ENCODE data around the gene PTPRG. TPM values are rescaled to one million over a fixed set of nuclear protein-coding genes. Genes with fewer than 3 reads are reported as not detected.

Gene PTPRG
- total RNA-seq, 2 experiments from 2014 or later = 0.10 TPM; not detected in 1

- ChIA-PET CTCF (no interaction called here), POLR2A (no interaction called here)
- Mint-ChIP-seq H3K4me1 (ENCODE audit: low read depth) (no peaks in the 10 kb centered on the region), H3K4me3 (no peak overlapping the region), H3K27me3 (no peaks in the 10 kb centered on the region), H3K27ac (no peak overlapping the region), H3K9me3 (no peaks in the 10 kb centered on the region), H3K36me3 (no peaks in the 10 kb centered on the region)
- intact Hi-C loops (cut with micrococcal nuclease) = loop anchor here (10.0 kb wide), 1 partner anchor 1606 kb away; the partner anchor contains the start of gene C3orf49
- DNase-seq = no peak
These were observed 647.0 kb downstream of the PTPRG start for GRCh38 chr3:62208385-62208784.

- no peak overlapping the region for H3K4me3 Mint-ChIP-seq
- no peaks in the 10 kb centered on the region for H3K36me3 Mint-ChIP-seq
- ChIA-PET POLR2A (no interaction called here), CTCF (no interaction called here)
- H3K27ac Mint-ChIP-seq = no peak overlapping the region
- intact Hi-C loops (cut with micrococcal nuclease) = loop anchor here (10.0 kb wide), 1 partner anchor 1606 kb away; the partner anchor contains the start of gene C3orf49
- DNase-seq = no peak
- no peaks in the 10 kb centered on the region for H3K4me1 Mint-ChIP-seq (ENCODE audit: low read depth)
- no peaks in the 10 kb centered on the region for H3K9me3 Mint-ChIP-seq
- H3K27me3 Mint-ChIP-seq = no peaks in the 10 kb centered on the region
These were observed 647.7 kb downstream of the PTPRG start for GRCh38 chr3:62209101-62209500.

- intact Hi-C loops (cut with micrococcal nuclease) = no loop called here
- Mint-ChIP-seq H3K27ac (no peak overlapping the region), H3K9me3 (no peaks in the 10 kb centered on the region), H3K4me1 (ENCODE audit: low read depth) (no peaks in the 10 kb centered on the region), H3K36me3 (no peaks in the 10 kb centered on the region), H3K4me3 (no peak overlapping the region), H3K27me3 (no peaks in the 10 kb centered on the region)
- no peak for DNase-seq
- ChIA-PET POLR2A (no interaction called here), CTCF (no interaction called here)
These were observed 648.6 kb downstream of the PTPRG start for GRCh38 chr3:62210011-62210410.

- ChIA-PET CTCF (no interaction called here), POLR2A (no interaction called here)
- no peaks in the 10 kb centered on the region for H3K4me1 Mint-ChIP-seq (ENCODE audit: low read depth)
- no peaks in the 10 kb centered on the region for H3K36me3 Mint-ChIP-seq
- no peaks in the 10 kb centered on the region for H3K27me3 Mint-ChIP-seq
- intact Hi-C loops (cut with micrococcal nuclease) = no loop called here
- H3K27ac Mint-ChIP-seq = no peak overlapping the region
- no peaks in the 10 kb centered on the region for H3K9me3 Mint-ChIP-seq
- DNase-seq = no peak
- no peak overlapping the region for H3K4me3 Mint-ChIP-seq
These were observed 650.5 kb downstream of the PTPRG start for GRCh38 chr3:62211675-62212429.

DNA sequence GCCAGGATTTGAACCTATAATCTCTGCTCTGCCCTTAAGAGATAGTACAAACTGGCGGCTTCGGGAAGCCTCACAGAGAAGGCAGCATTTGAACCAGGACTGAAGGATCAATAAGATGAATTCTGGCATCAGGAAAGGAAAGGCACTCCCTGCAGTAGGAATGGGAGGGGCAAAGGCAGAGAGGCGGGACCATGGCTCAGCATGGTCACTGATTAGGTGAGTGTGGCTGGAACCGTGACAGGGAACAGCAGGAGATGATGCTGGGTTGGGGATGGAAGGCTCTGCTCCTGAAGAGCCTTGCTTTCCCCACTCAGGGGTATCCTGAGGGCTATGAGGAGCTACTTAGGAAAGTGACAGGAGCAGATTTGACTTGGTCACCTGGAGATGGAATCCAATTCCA lies 653.5 kb downstream of the PTPRG start:
- no peak overlapping the region for H3K27ac Mint-ChIP-seq
- CTCF ChIA-PET = interaction anchor here (0.6 kb wide), 1 partner anchor 16 kb away, joined by 3 read pairs; no protein-coding TSS in a partner anchor
- no peaks in the 10 kb centered on the region for H3K36me3 Mint-ChIP-seq
- no peaks in the 10 kb centered on the region for H3K9me3 Mint-ChIP-seq
- intact Hi-C loops (cut with micrococcal nuclease) = no loop called here
- POLR2A ChIA-PET = no interaction called here
- H3K27me3 Mint-ChIP-seq = no peaks in the 10 kb centered on the region
- DNase-seq = no peak
- H3K4me3 Mint-ChIP-seq = no peak overlapping the region
- no peaks in the 10 kb centered on the region for H3K4me1 Mint-ChIP-seq (ENCODE audit: low read depth)

GRCh38 chr3:62220616-62221015 lies 659.2 kb downstream of the PTPRG start:
- H3K27me3 Mint-ChIP-seq = no peaks in the 10 kb centered on the region
- ChIA-PET POLR2A (no interaction called here), CTCF (no interaction called here)
- H3K27ac Mint-ChIP-seq = no peak overlapping the region
- no peaks in the 10 kb centered on the region for H3K4me1 Mint-ChIP-seq (ENCODE audit: low read depth)
- H3K36me3 Mint-ChIP-seq = no peaks in the 10 kb centered on the region
- H3K4me3 Mint-ChIP-seq = no peak overlapping the region
- intact Hi-C loops (cut with micrococcal nuclease) = no loop called here
- DNase-seq = no peak
- H3K9me3 Mint-ChIP-seq = no peaks in the 10 kb centered on the region

GRCh38 chr3:62225051-62225450 lies 663.7 kb downstream of the PTPRG start:
- H3K4me1 Mint-ChIP-seq (ENCODE audit: low read depth) = no peaks in the 10 kb centered on the region
- H3K4me3 Mint-ChIP-seq = no peak overlapping the region
- no peaks in the 10 kb centered on the region for H3K9me3 Mint-ChIP-seq
- intact Hi-C loops (cut with micrococcal nuclease) = no loop called here
- no peak overlapping the region for H3K27ac Mint-ChIP-seq
- H3K27me3 Mint-ChIP-seq = peaks cover 1% of the 10 kb centered on the region
- CTCF ChIA-PET = interaction anchor here (0.5 kb wide), 1 partner anchor 1307 kb away, joined by 3 read pairs; no protein-coding TSS in a partner anchor
- DNase-seq = no peak
- H3K36me3 Mint-ChIP-seq = no peaks in the 10 kb centered on the region
- POLR2A ChIA-PET = no interaction called here

- Mint-ChIP-seq H3K27ac (no peak overlapping the region), H3K36me3 (no peaks in the 10 kb centered on the region), H3K9me3 (no peaks in the 10 kb centered on the region), H3K4me3 (no peak overlapping the region), H3K27me3 (peaks cover 1% of the 10 kb centered on the region), H3K4me1 (ENCODE audit: low read depth) (no peaks in the 10 kb centered on the region)
- DNase-seq = no peak
- intact Hi-C loops (cut with micrococcal nuclease) = no loop called here
- POLR2A ChIA-PET = no interaction called here
- CTCF ChIA-PET = no interaction called here
These were observed 665.4 kb downstream of the PTPRG start for GRCh38 chr3:62226601-62227339.

- no peak overlapping the region for H3K4me3 Mint-ChIP-seq
- ChIA-PET POLR2A (no interaction called here), CTCF (no interaction called here)
- H3K27me3 Mint-ChIP-seq = peaks cover 1% of the 10 kb centered on the region
- intact Hi-C loops (cut with micrococcal nuclease) = no loop called here
- DNase-seq = no peak
- H3K4me1 Mint-ChIP-seq (ENCODE audit: low read depth) = no peaks in the 10 kb centered on the region
- no peaks in the 10 kb centered on the region for H3K36me3 Mint-ChIP-seq
- no peak overlapping the region for H3K27ac Mint-ChIP-seq
- no peaks in the 10 kb centered on the region for H3K9me3 Mint-ChIP-seq
These were observed 667.1 kb downstream of the PTPRG start for GRCh38 chr3:62228467-62228866.

DNA sequence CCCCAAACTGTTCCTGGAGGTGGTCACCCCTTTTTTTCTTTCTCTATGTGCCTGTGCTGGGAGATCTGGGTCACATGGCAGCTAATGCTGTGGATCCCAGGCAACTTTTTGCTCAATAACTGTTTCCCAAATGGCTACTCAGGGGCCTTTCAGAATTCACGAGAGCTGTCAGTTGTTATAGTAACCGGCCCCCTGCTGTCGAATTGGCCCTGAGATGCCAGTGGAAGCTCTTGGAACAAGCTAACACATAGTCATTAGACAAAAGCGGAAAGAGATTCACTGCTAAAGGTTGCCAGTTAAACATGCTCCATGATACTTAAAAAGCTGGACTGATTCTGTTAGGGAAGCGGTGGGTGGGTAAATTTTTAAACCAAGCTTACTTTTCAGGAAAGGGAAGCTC lies 667.8 kb downstream of the PTPRG start:
- no peak overlapping the region for H3K27ac Mint-ChIP-seq
- no peaks in the 10 kb centered on the region for H3K9me3 Mint-ChIP-seq
- no peak overlapping the region for H3K4me3 Mint-ChIP-seq
- POLR2A ChIA-PET = no interaction called here
- intact Hi-C loops (cut with micrococcal nuclease) = no loop called here
- CTCF ChIA-PET = no interaction called here
- H3K27me3 Mint-ChIP-seq = peaks cover 1% of the 10 kb centered on the region
- no peak for DNase-seq
- no peaks in the 10 kb centered on the region for H3K4me1 Mint-ChIP-seq (ENCODE audit: low read depth)
- no peaks in the 10 kb centered on the region for H3K36me3 Mint-ChIP-seq

GRCh38 chr3:62229908-62230307 lies 668.5 kb downstream of the PTPRG start:
- no peak overlapping the region for H3K27ac Mint-ChIP-seq
- POLR2A ChIA-PET = no interaction called here
- CTCF ChIA-PET = no interaction called here
- no peaks in the 10 kb centered on the region for H3K9me3 Mint-ChIP-seq
- DNase-seq = no peak
- H3K27me3 Mint-ChIP-seq = peaks cover 1% of the 10 kb centered on the region
- H3K4me1 Mint-ChIP-seq (ENCODE audit: low read depth) = no peaks in the 10 kb centered on the region
- no peak overlapping the region for H3K4me3 Mint-ChIP-seq
- no peaks in the 10 kb centered on the region for H3K36me3 Mint-ChIP-seq
- intact Hi-C loops (cut with micrococcal nuclease) = no loop called here

DNA sequence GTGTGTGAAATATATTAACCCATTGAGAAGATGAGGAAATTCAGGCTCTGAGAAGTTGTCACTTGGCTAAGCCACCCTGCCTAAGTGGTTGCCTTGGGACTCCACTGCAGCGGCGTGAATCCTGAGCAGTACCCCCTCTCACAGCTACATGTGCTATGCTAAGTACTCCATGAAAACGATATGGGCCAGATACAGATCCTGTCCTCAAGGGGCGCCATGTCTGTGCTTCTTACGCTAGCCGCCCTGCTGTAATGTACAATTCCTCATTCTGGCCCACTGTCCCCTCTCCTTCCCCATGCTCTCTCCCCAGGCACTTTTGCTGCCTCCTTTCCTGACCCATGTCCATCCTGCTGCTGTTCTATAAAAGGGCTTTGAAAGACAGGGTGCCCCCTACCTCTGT lies 671.7 kb downstream of the PTPRG start:
- Mint-ChIP-seq H3K4me3 (no peak overlapping the region), H3K9me3 (no peaks in the 10 kb centered on the region), H3K4me1 (ENCODE audit: low read depth) (peaks cover under 1% of the 10 kb centered on the region), H3K36me3 (no peaks in the 10 kb centered on the region), H3K27me3 (peaks cover 4% of the 10 kb centered on the region), H3K27ac (no peak overlapping the region)
- DNase-seq = no peak
- intact Hi-C loops (cut with micrococcal nuclease) = no loop called here
- ChIA-PET CTCF (no interaction called here), POLR2A (no interaction called here)

GRCh38 chr3:62236016-62236415 lies 674.6 kb downstream of the PTPRG start:
- Mint-ChIP-seq H3K4me1 (ENCODE audit: low read depth) (peaks cover 2% of the 10 kb centered on the region), H3K27ac (no peak overlapping the region), H3K36me3 (no peaks in the 10 kb centered on the region), H3K4me3 (no peak overlapping the region), H3K9me3 (no peaks in the 10 kb centered on the region), H3K27me3 (peaks cover 7% of the 10 kb centered on the region)
- no peak for DNase-seq
- POLR2A ChIA-PET = no interaction called here
- CTCF ChIA-PET = no interaction called here
- intact Hi-C loops (cut with micrococcal nuclease) = no loop called here

All from activated CD4-positive, alpha-beta memory T cell treated with anti-CD3 and anti-CD28 coated beads for 36 hours (primary cell).